ENCODE data around the gene SPIRE2.

The SPIRE2 gene

DNA sequence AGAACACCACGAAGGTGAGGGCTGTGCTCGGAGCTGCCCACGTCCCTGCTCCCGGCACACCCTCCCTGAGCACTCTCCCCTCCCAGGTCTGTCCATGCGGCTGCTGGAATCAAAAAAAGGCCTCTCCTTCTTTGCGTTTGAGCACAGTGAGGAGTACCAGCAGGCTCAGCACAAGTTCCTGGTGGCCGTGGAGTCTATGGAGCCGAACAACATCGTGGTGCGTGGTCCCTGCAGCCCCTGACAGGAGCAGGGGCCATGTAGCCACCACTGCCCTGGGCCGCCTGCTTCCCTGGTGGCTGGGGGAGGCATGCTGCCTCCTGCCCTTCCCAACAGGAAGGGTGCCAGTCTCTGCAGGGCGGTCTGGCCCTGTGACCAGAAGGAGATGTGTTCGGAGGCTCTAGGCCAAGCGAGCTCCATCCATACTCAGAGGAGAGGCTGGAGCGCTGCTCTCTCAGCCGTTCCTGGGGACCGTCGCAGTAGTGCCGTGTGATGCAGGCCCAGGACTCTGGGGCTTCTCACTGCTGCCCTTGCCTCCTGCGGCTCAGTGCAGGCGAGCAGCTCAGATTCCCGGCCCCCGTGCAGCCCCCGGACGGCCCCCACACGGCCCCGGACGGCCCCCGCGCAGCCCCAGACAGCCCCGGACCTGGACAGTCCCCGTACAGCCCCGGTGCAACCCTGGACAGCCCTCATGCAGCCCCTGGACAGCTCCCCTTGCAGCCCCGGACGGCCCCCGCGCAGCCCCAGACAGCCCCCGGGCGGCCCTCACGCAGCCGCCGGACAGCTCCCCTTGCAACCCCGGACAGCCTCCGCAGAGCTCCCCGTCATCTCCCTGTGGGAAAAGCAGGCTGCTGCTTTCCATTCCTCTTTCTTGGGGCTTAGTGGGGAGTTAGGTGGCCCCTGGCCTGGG is 65.6 kb downstream of the SPIRE2 start:
- in situ Hi-C loops (cut with MboI; ENCODE audit: low sequenced_read_pairs), result no loop called here

DNA sequence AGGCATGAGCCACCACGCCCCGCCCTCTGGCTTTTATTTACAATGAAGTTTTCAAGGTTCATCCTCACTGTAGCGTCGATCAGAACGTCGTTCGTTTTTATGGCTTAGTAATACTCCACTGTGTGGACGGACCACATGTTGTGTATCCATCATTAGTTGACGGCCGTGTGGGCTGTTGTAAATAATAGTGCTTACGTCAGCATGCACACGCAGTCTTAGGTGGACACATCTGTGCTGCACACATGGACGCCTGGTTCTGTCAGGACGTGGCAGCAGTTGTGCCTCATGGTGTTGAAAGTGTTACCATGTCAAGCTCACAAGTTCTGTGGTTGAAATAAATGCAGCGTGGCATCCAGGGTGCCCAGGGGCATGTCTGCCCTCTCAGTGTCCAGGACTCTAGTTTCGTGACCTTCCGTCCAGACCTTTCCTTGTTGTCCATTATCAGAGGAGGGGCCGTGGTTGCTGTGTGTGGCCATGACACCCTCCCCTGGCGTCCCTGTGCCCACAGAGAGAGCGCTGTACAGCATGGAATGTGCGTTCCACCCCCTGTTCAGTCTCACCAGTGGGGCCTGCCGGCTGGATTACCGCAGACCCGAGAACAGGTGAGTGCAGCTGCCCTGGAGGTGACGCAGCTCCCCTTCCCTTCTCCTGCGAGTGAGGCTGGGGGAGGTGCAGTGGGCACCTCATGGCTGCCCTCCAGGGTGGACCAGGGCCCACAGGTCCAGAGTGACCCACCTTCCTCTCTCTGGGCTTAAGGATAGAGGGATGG is 67.4 kb downstream of the SPIRE2 start:
- in situ Hi-C loops (cut with MboI; ENCODE audit: low sequenced_read_pairs), result no loop called here

DNA sequence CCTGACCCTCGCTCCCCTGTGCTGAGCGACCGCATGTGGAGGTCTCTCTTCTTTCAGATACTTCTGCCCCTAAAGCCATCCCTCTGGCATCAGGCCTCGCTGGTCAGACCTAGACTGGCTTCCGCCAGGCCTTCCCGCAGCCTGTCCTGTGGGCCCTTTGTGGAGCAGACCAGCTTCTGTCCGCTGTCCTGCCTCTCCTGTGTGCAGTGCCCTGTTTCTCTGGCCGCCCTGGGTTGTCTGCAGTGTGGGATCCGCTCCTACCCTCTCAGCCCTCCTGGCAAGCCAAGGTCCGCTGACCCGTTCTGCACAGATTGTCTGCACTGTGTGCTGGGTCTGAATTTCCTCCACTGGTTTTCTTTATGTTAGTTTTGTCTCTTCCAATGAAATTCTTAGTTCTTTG is 68.9 kb downstream of the SPIRE2 start:
- in situ Hi-C loops (cut with MboI; ENCODE audit: low sequenced_read_pairs), result no loop called here

DNA sequence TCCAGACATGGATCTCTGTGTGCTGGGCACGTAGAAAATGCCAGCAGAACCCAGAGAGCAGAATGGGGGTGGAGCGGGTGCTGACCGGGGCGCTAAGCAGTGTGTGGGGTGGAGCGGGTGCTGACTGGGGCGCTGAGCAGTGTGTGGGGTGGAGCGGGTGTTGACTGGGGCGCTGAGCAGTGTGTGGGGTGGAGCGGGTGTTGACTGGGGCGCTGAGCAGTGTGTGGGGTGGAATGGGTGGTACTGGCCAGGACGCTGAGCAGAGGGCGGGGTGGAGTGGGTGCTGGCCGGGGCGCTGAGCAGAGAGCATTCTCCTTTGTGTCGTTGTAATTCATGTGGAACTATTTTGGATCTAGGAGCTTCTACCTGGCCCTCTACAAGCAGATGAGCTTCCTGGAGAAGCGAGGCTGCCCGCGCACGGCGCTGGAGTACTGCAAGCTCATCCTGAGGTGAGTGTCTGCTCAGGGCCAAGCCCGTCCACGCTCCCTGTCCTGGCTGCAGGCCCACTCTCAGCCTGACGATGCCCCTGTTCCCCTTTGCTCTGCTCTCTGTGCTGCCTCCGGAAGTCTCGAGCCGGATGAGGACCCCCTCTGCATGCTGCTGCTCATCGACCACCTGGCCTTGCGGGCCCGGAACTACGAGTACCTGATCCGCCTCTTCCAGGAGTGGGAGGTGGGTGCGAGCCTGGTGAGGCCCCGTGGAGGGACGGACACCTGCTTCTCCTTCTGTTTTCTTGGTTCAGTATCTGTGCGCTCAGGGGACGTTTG is 70.1 kb downstream of the SPIRE2 start:
- in situ Hi-C loops (cut with MboI; ENCODE audit: low sequenced_read_pairs), result no loop called here

- in situ Hi-C loops (cut with MboI; ENCODE audit: low sequenced_read_pairs), result no loop called here
Measured at GRCh38 chr16:89899879-89900481, 71.7 kb downstream of the SPIRE2 start.

GRCh38 chr16:89900885-89901284 is 72.6 kb downstream of the SPIRE2 start:
- in situ Hi-C loops (cut with MboI; ENCODE audit: low sequenced_read_pairs), result no loop called here

DNA sequence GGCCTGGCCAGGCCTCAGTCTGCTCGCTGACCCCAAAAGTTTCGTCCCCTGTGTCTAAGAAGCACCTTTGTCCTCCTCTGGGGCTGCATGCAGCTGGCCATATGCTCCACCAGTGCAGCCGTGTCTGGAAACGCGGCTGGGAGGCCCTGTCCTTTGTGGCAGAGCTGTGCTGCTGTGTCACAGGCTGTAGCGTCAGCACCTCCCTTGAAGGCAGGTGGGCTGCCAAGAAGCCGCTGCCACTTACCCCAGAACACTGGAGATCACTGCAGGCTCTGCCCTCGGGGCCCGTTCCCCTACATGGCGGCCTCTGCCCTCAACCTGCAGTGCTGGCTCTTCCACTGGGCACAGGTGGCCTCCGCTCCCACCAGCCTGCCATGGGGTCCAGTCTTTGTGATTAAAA is 74.7 kb downstream of the SPIRE2 start:
- in situ Hi-C loops (cut with MboI; ENCODE audit: low sequenced_read_pairs), result no loop called here

DNA sequence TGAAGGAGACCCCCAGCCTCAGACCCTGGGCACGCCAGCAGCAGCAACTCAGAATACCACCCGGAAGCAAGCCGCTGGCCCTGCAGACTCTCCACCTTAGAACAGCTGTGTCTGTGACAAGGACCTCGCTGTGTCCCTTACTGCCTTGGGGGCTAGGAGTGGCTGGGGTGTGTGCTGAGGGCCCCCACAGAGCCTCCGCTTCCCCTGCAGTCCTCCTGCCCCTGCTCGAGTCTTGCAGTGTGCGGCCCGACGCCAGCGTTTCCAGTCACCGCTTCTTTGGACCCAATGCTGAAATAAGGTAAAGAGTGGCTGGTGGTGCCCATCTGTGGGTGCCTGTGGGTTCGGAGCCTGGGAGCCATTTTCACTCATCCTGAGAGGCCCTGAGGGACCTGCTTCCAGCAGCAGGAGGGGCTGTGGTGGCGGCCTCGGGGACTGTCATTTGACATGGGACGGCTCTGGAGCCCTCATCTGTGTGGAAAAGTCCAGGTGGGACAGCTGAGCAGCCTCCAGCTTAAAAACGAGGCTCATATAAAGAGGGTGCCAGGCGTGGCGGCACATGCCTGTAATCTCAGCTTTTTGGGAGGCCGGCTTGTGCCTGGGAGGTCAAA is 75.7 kb downstream of the SPIRE2 start:
- in situ Hi-C loops (cut with MboI; ENCODE audit: low sequenced_read_pairs), result no loop called here

DNA sequence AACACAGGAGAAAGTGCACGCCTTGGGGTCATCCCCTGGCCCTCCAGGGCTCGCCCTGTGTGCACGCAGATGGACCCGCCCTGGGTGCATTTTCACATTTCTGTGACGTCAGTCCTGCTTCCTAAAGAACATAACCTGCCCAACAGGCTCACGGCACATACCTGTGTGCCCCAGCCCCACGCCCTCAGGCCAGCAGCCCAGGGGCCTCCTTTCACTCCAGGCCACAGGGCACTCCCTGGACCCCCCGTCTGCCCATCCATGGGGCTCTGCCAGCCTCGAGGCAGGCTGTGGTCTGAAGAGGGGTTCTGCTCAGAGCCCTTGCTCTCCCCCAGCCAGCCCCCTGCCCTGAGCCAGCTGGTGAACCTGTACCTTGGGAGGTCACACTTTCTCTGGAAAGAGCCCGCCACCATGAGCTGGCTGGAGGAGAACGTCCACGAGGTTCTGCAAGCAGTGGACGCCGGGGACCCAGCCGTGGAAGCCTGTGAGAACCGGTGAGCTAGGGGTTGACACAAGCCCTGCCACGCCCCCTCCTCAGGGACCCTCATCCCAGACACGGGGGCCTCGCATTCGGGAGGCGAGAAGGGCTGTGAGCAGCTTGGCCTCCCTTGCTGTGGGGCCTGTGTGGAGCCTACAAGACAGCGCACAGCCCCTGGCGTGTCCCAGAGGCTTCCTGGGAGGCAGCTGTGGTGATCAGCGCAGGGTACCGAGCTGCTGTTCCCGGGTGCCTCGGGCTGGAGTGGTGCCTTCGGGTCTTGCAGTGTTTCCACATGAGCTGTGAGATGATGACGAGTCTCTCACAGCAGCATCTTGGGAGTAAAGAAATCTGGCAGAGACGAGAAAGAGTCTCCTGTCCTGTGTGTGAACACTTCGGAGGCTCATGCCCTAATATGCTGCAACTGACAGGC is 76.6 kb downstream of the SPIRE2 start:
- in situ Hi-C loops (cut with MboI; ENCODE audit: low sequenced_read_pairs), result no loop called here

DNA sequence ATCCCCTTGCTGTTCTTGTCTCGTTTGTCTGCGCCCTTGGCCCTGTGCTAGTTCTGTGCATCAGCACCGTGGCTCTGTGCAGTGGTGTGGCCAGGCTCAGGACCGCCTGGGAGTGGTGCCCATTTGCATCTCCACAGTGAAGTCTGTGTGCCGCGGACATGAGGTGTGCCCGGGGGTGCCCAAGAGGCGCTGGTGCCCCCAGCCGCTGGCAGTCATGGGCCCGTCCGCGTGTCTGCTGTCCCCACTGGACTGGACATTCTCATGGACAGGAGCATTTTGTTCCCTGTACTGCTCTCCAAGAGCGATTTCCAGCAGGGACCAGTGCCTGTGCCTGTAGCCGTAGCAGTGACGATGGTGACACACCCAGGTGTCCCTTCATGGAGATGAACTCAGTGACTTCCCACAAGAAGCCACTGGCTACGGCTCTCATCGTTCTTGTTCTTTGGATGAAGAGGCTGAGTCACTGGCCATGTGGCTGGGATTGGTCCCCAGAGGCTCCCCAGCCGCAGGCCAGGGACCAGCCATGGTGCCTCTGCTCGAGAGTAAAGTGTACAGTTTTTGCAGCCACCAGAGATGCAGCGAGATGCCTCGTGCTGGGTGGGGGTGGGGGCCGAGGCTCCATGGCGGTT is 77.3 kb downstream of the SPIRE2 start:
- in situ Hi-C loops (cut with MboI; ENCODE audit: low sequenced_read_pairs), result no loop called here

DNA sequence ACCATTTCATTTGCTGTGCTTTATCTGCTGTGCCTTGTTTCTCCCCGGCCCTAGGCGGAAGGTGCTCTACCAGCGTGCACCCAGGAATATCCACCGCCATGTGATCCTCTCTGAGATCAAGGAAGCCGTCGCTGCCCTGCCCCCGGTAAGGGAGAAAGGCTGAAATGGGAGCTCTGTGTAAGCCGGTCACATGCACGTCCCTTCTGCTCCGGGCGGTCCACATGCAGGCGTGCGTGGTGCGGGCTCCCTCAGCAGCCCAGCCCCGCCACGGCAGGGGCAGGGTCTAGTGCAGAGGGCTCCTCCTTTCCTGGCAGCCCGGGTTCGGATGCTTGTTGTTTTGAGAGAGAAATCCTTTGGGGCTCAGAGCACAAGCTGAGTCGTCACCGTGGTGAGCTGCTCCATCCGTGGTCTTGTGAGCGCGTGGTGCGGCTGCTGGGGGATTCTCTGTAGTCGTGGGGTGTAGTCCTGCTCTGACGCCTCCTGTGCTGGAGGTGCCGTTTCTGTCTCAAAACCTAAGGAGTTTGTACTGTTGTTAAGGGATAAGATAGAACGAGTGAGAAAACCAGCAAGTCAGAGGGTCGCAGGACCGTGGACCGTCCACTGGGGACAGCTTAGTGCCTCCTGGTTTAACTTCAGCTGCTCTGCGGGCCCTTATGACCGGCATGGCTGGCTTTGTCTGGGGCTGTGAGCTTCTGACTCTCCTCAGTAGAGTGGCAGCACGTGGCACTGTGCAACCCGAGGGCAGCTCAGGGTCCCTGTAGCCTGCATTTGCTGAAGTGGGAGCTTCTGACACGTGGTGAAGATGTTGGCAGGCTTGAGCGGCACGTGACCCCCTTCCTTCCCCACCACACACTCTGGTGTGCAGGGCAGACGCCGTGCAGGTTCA is 78.1 kb downstream of the SPIRE2 start:
- in situ Hi-C loops (cut with MboI; ENCODE audit: low sequenced_read_pairs), result no loop called here

DNA sequence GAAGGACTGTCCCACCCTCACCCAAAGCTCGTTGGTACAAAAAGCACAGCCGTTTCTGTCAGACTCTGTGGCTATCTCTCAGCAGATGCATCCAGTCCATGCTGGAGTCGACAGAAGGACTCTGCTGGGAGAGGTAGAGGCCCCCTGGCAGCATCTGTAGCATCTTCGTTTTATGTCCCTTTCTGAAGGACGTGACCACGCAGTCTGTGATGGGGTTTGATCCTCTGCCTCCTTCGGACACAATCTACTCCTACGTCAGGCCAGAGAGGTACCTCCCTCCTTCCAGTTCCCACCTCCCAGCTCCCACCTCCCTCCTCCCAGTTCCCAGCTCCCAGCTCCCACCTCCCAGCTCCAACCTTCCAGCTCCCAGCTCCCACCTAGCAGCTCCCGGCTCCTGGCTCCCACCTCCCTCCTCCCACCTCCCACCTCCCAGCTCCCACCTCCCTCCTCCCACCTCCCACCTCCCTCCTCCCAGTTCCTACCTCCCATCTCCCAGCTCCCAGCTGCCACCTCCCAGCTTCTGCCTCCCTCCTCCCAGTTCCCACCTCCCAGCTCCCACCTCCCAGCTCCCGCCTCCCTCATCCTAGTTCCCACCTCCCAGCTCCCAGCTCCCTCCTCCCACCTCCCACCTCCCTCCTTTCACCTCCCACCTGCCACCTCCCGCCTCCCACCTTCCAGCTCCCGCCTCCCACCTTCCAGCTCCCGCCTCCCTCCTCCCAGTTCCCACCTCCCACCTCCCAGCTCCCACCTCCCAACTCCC is 79.0 kb downstream of the SPIRE2 start:
- in situ Hi-C loops (cut with MboI; ENCODE audit: low sequenced_read_pairs), result no loop called here

GRCh38 chr16:89908236-89908635 is 80.0 kb downstream of the SPIRE2 start:
- in situ Hi-C loops (cut with MboI; ENCODE audit: low sequenced_read_pairs), result no loop called here

DNA sequence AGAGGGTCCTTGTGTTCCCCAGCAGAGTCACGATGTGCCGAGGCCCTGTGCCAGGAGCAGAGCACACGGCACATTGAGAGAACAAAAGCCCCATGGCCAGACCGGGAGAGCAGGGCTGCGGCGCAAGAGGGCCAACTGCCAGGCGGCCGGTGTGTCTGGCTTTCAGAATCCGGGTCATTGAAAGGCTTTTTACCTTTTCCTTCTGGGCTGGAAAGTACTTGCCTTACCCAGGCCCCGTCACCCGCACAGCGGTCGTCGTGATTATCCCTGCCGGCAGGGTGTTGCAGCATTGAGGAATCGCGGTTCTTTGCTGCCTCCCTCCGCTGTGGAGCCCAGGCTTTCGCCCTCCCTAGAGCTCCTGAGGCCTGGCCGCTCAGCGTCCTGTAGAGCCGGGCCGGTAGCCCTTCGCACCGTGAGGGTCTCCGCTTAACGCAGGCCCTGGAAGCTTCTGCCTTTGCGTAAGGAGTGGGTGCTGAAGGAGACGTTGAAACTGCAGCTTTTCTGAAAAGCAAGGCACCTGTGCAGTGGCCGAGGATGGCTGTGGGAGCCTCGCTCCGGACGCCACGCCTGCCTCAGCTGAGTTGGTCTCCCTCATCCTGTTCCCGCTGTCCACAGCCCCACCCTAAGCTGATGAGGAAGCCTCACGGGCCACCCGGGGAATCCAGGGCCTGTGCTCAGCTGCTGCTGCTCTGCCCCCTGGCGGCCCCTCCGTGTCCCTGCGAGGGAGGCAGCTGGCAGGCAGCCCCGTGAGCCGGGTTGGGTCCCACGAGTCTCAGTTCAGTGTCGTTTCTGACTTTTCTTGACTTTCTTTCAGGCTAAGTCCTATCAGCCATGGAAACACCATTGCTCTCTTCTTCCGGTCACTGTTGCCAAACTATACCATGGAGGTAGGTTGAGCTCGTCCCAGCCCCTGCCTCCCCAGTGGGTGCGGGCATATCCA is 81.8 kb downstream of the SPIRE2 start:
- in situ Hi-C loops (cut with MboI; ENCODE audit: low sequenced_read_pairs), result no loop called here

GRCh38 chr16:89910717-89911354 is 82.6 kb downstream of the SPIRE2 start:
- in situ Hi-C loops (cut with MboI; ENCODE audit: low sequenced_read_pairs), result no loop called here

DNA sequence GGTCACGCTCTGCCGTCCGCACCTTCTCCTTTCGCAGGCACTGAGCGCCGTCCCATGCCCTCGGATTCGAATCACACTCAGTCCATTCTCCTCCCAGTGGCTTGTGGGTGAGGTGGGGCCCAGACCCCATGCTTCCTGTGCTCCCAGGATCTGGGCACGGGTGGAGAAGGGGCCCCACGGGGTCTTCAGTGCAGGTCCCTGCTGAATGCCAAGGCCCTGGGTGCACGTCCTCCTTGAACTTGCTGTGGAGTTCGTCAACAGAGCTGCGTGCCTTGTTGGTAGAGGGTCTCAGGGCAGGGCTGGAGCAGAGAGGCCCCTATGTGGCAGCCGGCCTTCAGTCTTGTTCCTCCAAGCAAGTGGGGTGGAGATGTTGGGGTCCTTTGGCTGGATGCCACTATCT is 83.1 kb downstream of the SPIRE2 start:
- in situ Hi-C loops (cut with MboI; ENCODE audit: low sequenced_read_pairs), result no loop called here
